ENCODE measurements around the gene PROCR.
A peak's percentile ranks its signal among the peaks of the same experiment; 100 is the strongest.

Gene PROCR

DNA sequence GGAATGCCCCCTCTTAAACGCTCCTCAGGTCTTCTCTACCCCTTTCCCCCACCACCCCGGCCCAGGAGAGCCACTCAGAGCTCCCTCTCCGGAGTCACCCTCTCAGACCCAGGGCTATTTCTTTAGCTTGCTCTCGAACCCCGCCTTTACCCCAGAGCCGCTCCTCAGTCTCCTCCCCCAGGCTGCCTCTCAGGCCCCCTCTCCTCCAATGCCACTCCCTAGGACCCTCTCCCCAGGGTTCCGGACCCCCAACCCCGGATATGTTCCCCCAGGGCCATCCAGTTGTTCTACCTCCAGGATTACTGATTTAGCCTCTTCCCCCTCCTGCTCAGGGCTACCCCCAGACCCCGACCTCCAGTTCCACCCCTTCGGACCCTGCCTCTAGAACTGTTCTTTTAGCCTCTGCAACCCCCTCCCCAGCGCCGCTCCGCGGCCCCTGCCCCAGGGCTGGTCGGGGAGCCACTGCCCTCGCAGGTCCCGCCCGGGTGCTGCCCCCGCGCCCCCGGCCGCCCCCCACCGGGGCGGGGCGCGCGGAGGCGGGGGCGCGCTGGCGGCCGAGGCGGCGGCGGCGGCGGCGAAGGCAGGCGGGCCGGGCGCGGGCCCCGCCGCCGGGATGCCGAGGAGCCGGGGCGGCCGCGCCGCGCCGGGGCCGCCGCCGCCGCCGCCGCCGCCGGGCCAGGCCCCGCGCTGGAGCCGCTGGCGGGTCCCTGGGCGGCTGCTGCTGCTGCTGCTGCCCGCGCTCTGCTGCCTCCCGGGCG is 54.4 kb downstream of the PROCR start, which contains the start of gene MMP24:
MMP24 (plus strand) TSS at position 565 of the 758 bp plus-strand sequence; CDS start at position 614, 49 bp downstream.
- peak within 1 kb of the TSS; percentile 29 for H3K9ac ChIP-seq (ENCODE audit: low read length)

More for the DNA sequence above, 54.4 kb downstream of the PROCR start, which contains the start of gene MMP24:
- Histone ChIP-seq H3K27me3 (ENCODE audit: control insufficient read depth, insufficient read depth, low read length) (peaks cover 47% of the 10 kb centered on the region), H3K27ac (ENCODE audit: low read depth, low read length) (no peak within 1 kb of the TSS), H3K4me1 (ENCODE audit: control insufficient read depth, insufficient read depth, low read length) (peaks cover 19% of the 10 kb centered on the region), H3K9me3 (ENCODE audit: control insufficient read depth, insufficient read depth, low read depth, low read length) (no peaks in the 10 kb centered on the region), H3K36me3 (ENCODE audit: control insufficient read depth, insufficient read depth, low read length) (no peaks in the 10 kb centered on the region), H3K4me3 (ENCODE audit: low read depth, low read length) (peak within 1 kb of the TSS; percentile 65)
